Type B pancreatic cell (in vitro differentiated cells): Measurements from ENCODE around the gene C9orf85. TPM values are rescaled to one million over a fixed set of nuclear protein-coding genes. Genes with fewer than 3 reads are reported as not detected.
A peak's percentile ranks its signal among the peaks of the same experiment; 100 is the strongest.

Experiments
- DNase-seq: peaks from one replicate; pipeline ENCODE4 v3.0.0; 2021; ENCODE audit warnings: mixed read lengths; ENCODE audit not compliant: unreplicated experiment; ENCODE audit errors: extremely low spot score
- H3K27ac Mint-ChIP-seq: 2 replicates; pipeline ENCODE4 v1.8.0; 2021; ENCODE audit warnings: mild to moderate bottlenecking, mixed read lengths
- H3K27me3 Mint-ChIP-seq: 2 replicates; pipeline ENCODE4 v1.8.0; 2021; ENCODE audit warnings: mixed read lengths
- H3K36me3 Mint-ChIP-seq: 2 replicates; pipeline ENCODE4 v1.8.0; 2021; ENCODE audit warnings: mixed read lengths
- H3K4me1 Mint-ChIP-seq: one replicate; pipeline ENCODE4 v1.8.0; 2021; ENCODE audit warnings: mixed read lengths; ENCODE audit not compliant: unreplicated experiment
- H3K4me3 Mint-ChIP-seq: 2 replicates; pipeline ENCODE4 v1.8.0; 2021; ENCODE audit warnings: mild to moderate bottlenecking, mixed read lengths
- H3K9me3 Mint-ChIP-seq: 2 replicates; pipeline ENCODE4 v1.8.0; 2021; ENCODE audit warnings: mixed read lengths
- CTCF ChIP-seq: fragments of 200-600 bp; sonication (generic); conservative IDR thresholded peaks from 2 replicates; pipeline ENCODE4 v1.5.0; 2021; ENCODE audit warnings: antibody characterized with exemption, mild to moderate bottlenecking
- total RNA-seq: library from RNA; stranded (reverse); gene quantifications from 2 replicates; pipeline ENCODE4 v1.2.1, GENCODE V29; 2021; ENCODE audit warnings: low replicate concordance

The C9orf85 gene
- total RNA-seq, 1 donor from 2014 or later, result 17.9 TPM

GRCh38 chr9:71980266-71981190 is 69.1 kb downstream of the C9orf85 start:
- no peak overlapping the region for H3K4me3 Mint-ChIP-seq
- no peaks in the 10 kb centered on the region for H3K27me3 Mint-ChIP-seq
- H3K9me3 Mint-ChIP-seq, result no peaks in the 10 kb centered on the region
- H3K27ac Mint-ChIP-seq, result no peak overlapping the region
- H3K4me1 Mint-ChIP-seq, result peaks cover 6% of the 10 kb centered on the region
- DNase-seq, result no peak
- peaks cover 16% of the 10 kb centered on the region for H3K36me3 Mint-ChIP-seq
- no peak for TF ChIP-seq CTCF

GRCh38 chr9:71981944-71982343 is 70.5 kb downstream of the C9orf85 start:
- Mint-ChIP-seq H3K4me1 (peaks cover 12% of the 10 kb centered on the region), H3K27ac (no peak overlapping the region), H3K36me3 (peaks cover 12% of the 10 kb centered on the region), H3K27me3 (no peaks in the 10 kb centered on the region), H3K9me3 (no peaks in the 10 kb centered on the region), H3K4me3 (no peak overlapping the region)
- no peak for TF ChIP-seq CTCF
- no peak for DNase-seq

DNA sequence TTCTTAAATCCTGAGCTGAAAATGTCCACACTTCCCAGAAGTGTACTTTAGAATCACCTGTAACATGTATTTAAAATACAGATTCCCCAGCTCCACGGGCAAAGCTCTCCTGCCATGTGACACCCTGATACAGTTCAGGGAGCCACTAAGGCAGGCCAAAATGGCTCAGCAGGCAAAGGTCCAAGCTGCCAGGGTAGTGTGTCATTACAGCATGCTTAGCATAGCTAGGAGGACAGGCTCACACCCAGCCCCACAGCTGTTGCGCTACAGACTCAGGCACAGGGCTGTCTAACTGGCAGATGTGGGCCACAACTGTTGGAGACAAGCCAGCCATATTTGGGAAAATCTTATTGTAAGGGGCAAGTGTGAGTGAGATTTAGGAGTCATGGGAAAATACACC is 73.0 kb downstream of the C9orf85 start:
- Mint-ChIP-seq H3K4me3 (no peak overlapping the region), H3K4me1 (peaks cover 12% of the 10 kb centered on the region), H3K27me3 (no peaks in the 10 kb centered on the region), H3K36me3 (peaks cover 12% of the 10 kb centered on the region), H3K9me3 (no peaks in the 10 kb centered on the region), H3K27ac (no peak overlapping the region)
- no peak for TF ChIP-seq CTCF
- DNase-seq, result no peak

- H3K9me3 Mint-ChIP-seq, result no peaks in the 10 kb centered on the region
- DNase-seq, result no peak
- H3K27me3 Mint-ChIP-seq, result no peaks in the 10 kb centered on the region
- peak overlapping the region; percentile 38 for H3K27ac Mint-ChIP-seq
- no peak overlapping the region for H3K4me3 Mint-ChIP-seq
- peaks cover 12% of the 10 kb centered on the region for H3K4me1 Mint-ChIP-seq
- TF ChIP-seq CTCF, result no peak
- peaks cover 12% of the 10 kb centered on the region for H3K36me3 Mint-ChIP-seq
Measured at GRCh38 chr9:71984831-71985281, 73.4 kb downstream of the C9orf85 start.

DNA sequence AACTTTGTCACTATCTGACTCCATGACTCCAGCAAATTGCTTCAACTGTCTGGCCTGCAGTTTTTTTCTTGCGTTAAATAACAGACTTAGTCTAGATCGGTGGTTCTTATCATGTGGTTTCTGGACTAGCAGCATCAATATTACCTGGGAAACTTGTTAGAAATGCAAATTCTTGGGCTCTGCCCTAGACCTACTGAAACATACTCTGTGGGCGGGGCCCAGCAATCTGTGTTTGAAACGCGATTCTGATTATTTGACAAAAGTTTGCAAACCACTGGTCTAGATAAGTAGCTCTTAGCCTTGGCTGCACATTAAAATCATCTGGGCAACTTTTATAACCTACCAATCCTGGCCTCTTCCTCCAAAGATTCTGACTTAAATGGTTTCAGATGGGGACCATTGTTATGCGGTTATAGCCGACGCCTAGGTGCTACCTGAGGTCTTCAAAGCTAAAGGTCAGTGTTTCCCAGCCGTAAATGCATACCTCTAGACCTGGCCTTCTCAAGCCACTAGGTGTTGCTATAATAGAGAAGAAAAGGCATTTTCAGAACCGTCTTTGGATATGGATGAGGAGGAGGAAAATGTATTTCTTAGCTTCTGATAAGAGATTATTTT is 74.0 kb downstream of the C9orf85 start:
- H3K4me3 Mint-ChIP-seq, result no peak overlapping the region
- no peak for TF ChIP-seq CTCF
- H3K4me1 Mint-ChIP-seq, result peaks cover 12% of the 10 kb centered on the region
- no peak for DNase-seq
- peaks cover 12% of the 10 kb centered on the region for H3K36me3 Mint-ChIP-seq
- peak overlapping the region; percentile 38 for H3K27ac Mint-ChIP-seq
- H3K9me3 Mint-ChIP-seq, result no peaks in the 10 kb centered on the region
- H3K27me3 Mint-ChIP-seq, result no peaks in the 10 kb centered on the region
